PC-3 (cell line): ENCODE data around the gene SPDEF. TPM values are rescaled to one million over a fixed set of nuclear protein-coding genes. Genes with fewer than 3 reads are reported as not detected.

Experiments
- ATAC-seq: fragments of 200-7000 bp; cut with Tn5 transposase; 2 replicates; pipeline ENCODE4 v1.9.1; 2020; ENCODE audit warnings: mild to moderate bottlenecking, moderate library complexity
- BruUV-seq: library from RNA; stranded (reverse); fragments of 400-500 nt; replicated peaks from 2 replicates; lab custom pipeline; 2021; lab: Mats Ljungman, UMichigan
- CTCF ChIA-PET: fragments of 300-600 bp; sonication (Branson Sonifier 250); formaldehyde crosslinking; loops from one replicate; lab custom pipeline; 2022; ENCODE audit warnings: antibody characterized with exemption; lab: Charles Lee
- POLR2A ChIA-PET: fragments of 300-600 bp; sonication (Branson Sonifier 250); formaldehyde crosslinking; loops from one replicate; lab custom pipeline; 2022; ENCODE audit warnings: antibody characterized with exemption; ENCODE audit not compliant: unreplicated experiment; lab: Charles Lee
- DNase-seq: peaks from one replicate; pipeline ENCODE4 v3.0.0-alpha.2; 2015
- H2AFZ ChIP-seq: fragments of 300-600 bp; sonication (generic); 2 replicates; pipeline ENCODE4 v1.6.0; 2016; ENCODE audit warnings: antibody characterized with exemption, low read length
- H3F3A ChIP-seq: fragments of 300-600 bp; sonication (generic); one replicate; pipeline ENCODE4 v1.6.0; 2017; ENCODE audit warnings: antibody characterized with exemption, low read length, control low read depth, mild to moderate bottlenecking; ENCODE audit not compliant: unreplicated experiment
- H3K27ac ChIP-seq: fragments of 300-600 bp; sonication (generic); 2 replicates; pipeline ENCODE4 v1.5.1; 2016; ENCODE audit warnings: mild to moderate bottlenecking, low read length
- H3K27me3 ChIP-seq: fragments of 300-600 bp; sonication (generic); 2 replicates; pipeline ENCODE4 v1.6.1; 2016; ENCODE audit warnings: low read length, mixed read lengths
- H3K36me3 ChIP-seq: fragments of 300-600 bp; sonication (generic); 2 replicates; pipeline ENCODE4 v1.6.1; 2016; ENCODE audit warnings: low read depth, mixed run types, low read length, mixed read lengths
- H3K4me1 ChIP-seq: fragments of 300-600 bp; sonication (generic); 2 replicates; pipeline ENCODE4 v1.5.1; 2016; ENCODE audit warnings: low read length; ENCODE audit not compliant: insufficient read depth
- H3K4me2 ChIP-seq: fragments of 300-600 bp; sonication (generic); 2 replicates; pipeline ENCODE4 v1.6.0; 2016; ENCODE audit warnings: low read length
- H3K4me3 ChIP-seq: fragments of 300-600 bp; sonication (generic); 2 replicates; pipeline ENCODE4 v1.5.1; 2016; ENCODE audit warnings: mild to moderate bottlenecking, low read length, mixed read lengths
- H3K79me2 ChIP-seq: fragments of 300-600 bp; sonication (generic); 2 replicates; pipeline ENCODE4 v1.6.1; 2017; ENCODE audit warnings: low read length, mixed read lengths
- H3K9ac ChIP-seq: fragments of 300-600 bp; sonication (generic); 2 replicates; pipeline ENCODE4 v1.6.0; 2016; ENCODE audit warnings: mild to moderate bottlenecking, low read length
- H3K9me2 ChIP-seq: fragments of 300-600 bp; sonication (generic); replicated peaks from 2 replicates; pipeline ENCODE4 v1.6.1; 2016; ENCODE audit warnings: mixed run types, low read length, mixed read lengths
- H3K9me3 ChIP-seq: fragments of 300-600 bp; sonication (generic); 2 replicates; pipeline ENCODE4 v1.6.1; 2016; ENCODE audit warnings: low read length, mixed read lengths
- H4K20me1 ChIP-seq: fragments of 300-600 bp; sonication (generic); 2 replicates; pipeline ENCODE4 v1.6.1; 2016; ENCODE audit warnings: low read length, mixed read lengths
- EZH2 ChIP-seq: fragments of 300-600 bp; sonication (generic); IDR thresholded peaks from one replicate; pipeline ENCODE4 v1.6.1; 2017; ENCODE audit warnings: antibody characterized with exemption, mild to moderate bottlenecking, low read length; ENCODE audit not compliant: unreplicated experiment
- EZH2phosphoT487 ChIP-seq: fragments of 300-600 bp; sonication (generic); IDR thresholded peaks from 2 replicates; pipeline ENCODE4 v1.6.1; 2018; ENCODE audit warnings: mild to moderate bottlenecking, antibody characterized with exemption, low read length, borderline replicate concordance
- intact Hi-C: fragments of 100-400 bp; cut with micrococcal nuclease; formaldehyde crosslinking; loops from 2 replicates; pipeline ENCODE4 v1.9.0; 2023
- total RNA-seq: library from RNA; depleted of rRNA; stranded (reverse); fragments of >200 nt; gene quantifications from 2 replicates; pipeline ENCODE4 v1.2.3, GENCODE V29; 2014
- TF ChIP-seq, protein P1 (sequence below): fragments of 300-600 bp; sonication (generic); conservative IDR thresholded peaks from 2 replicates; pipeline ENCODE4 v1.5.1; 2017; ENCODE audit warnings: antibody characterized with exemption, low read depth, mild to moderate bottlenecking, low read length

SPDEF gene
- total RNA-seq, 1 experiment from 2014 or later = 190 TPM

DNA sequence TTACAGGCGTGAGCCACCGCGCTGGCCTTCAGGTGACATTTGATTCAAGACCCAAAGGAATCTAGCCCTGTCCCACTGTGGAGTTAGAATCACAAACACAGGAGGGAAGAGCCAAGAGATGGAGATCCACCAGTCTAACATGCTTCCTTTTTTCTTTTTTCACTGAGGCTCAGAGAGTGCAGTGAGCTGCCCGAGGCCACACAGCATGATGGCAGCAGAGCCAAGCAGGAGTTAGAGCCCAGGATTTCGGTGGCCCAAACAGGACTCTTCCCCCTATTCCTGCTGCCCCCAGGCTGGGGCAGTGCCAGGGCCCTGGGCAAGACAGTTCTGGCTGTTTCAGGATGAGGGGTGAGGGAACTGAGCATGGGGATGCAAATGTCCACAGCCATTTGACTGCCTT is 8.1 kb upstream of the SPDEF start:
- no peak for ATAC-seq
- Histone ChIP-seq H3K9me3 (no peaks in the 10 kb centered on the region), H3K9ac (no peak overlapping the region), H3K36me3 (no peaks in the 10 kb centered on the region), H3K27me3 (no peaks in the 10 kb centered on the region), H2AFZ (no peak overlapping the region), H3F3A (no peaks in the 10 kb centered on the region), H4K20me1 (no peaks in the 10 kb centered on the region), H3K9me2 (no peaks in the 10 kb centered on the region), H3K4me2 (no peak overlapping the region), H3K4me3 (no peak overlapping the region), H3K4me1 (no peaks in the 10 kb centered on the region), H3K79me2 (no peaks in the 10 kb centered on the region), H3K27ac (no peak overlapping the region)
- no peak for TF ChIP-seq EZH2
- TF ChIP-seq, protein P1, sequence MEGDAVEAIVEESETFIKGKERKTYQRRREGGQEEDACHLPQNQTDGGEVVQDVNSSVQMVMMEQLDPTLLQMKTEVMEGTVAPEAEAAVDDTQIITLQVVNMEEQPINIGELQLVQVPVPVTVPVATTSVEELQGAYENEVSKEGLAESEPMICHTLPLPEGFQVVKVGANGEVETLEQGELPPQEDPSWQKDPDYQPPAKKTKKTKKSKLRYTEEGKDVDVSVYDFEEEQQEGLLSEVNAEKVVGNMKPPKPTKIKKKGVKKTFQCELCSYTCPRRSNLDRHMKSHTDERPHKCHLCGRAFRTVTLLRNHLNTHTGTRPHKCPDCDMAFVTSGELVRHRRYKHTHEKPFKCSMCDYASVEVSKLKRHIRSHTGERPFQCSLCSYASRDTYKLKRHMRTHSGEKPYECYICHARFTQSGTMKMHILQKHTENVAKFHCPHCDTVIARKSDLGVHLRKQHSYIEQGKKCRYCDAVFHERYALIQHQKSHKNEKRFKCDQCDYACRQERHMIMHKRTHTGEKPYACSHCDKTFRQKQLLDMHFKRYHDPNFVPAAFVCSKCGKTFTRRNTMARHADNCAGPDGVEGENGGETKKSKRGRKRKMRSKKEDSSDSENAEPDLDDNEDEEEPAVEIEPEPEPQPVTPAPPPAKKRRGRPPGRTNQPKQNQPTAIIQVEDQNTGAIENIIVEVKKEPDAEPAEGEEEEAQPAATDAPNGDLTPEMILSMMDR = no peak
- TF ChIP-seq EZH2phosphoT487 = no peak
- intact Hi-C loops = no loop called here
- ChIA-PET POLR2A (no interaction called here), CTCF (no interaction called here)
- no TSS peak for BruUV-seq
- no peak for DNase-seq

DNA sequence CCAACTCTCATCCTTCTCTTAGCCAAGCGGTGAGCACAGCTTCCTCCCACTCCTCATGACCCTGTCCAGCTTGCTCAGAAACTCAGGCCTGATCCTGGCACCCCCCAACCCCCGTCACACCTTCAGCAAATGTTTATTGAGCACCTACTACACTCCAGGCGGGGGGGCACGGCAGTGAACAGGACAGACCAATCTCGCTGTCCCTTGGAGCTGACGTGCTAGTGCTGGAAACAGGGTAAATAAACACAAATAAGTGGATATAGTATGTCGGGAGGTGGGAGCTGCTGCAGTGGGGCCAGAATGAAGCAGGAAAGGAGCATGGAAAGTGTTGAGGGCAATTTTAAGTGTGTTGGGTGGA is 7.4 kb upstream of the SPDEF start:
- Histone ChIP-seq H3K36me3 (no peaks in the 10 kb centered on the region), H3K9me2 (no peaks in the 10 kb centered on the region), H3F3A (no peaks in the 10 kb centered on the region), H3K9ac (no peak overlapping the region), H3K79me2 (no peaks in the 10 kb centered on the region), H3K9me3 (no peaks in the 10 kb centered on the region), H3K27ac (no peak overlapping the region), H3K4me3 (no peak overlapping the region), H4K20me1 (no peaks in the 10 kb centered on the region), H3K27me3 (no peaks in the 10 kb centered on the region), H3K4me1 (no peaks in the 10 kb centered on the region), H3K4me2 (no peak overlapping the region), H2AFZ (no peak overlapping the region)
- intact Hi-C loops = no loop called here
- CTCF ChIA-PET = no interaction called here
- TF ChIP-seq EZH2phosphoT487 (no peak), EZH2 (no peak)
- TF ChIP-seq, protein P1 = no peak
- POLR2A ChIA-PET = no interaction called here
- BruUV-seq = no TSS peak
- DNase-seq (no peak), ATAC-seq (no peak)

DNA sequence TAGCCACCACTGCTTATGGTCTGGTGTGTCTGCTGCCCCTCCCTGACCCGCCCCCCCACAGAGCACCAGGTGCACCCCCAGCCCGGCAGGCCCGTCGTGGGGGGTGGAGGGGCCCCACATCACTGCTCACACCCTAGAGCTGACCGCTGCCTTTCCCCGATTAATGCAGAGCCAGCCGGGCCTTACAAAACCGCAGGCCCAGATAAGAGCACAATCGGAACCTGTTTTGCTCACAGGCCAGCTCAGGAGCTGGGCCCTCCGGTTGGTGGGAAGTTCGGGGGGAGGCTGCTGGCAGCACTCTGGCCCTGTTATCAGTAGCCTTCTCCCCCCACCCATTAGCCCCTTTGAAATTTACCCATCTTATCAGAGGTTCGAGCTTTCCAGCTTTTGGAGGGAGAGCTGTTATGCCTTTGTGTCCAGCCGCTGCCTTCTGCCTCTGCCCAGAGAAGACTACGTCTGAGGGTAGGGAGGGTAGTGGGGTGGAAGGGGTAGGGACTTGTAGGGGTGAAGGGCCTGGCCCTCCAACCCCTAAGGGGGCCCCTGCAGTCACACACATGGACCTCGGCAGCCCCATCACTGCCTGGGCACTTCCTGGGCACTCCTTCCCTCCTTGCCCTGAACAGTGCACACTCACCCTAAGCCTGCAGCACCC is 6.9 kb upstream of the SPDEF start:
- ChIA-PET CTCF (no interaction called here), POLR2A (no interaction called here)
- no peak overlapping the region for H3K27ac ChIP-seq
- no peaks in the 10 kb centered on the region for H3K36me3 ChIP-seq
- H3K4me3 ChIP-seq = no peak overlapping the region
- TF ChIP-seq EZH2phosphoT487 (no peak), EZH2 (no peak)
- TF ChIP-seq, protein P1 = no peak
- no peaks in the 10 kb centered on the region for H3K9me3 ChIP-seq
- H3K79me2 ChIP-seq = no peaks in the 10 kb centered on the region
- H3K27me3 ChIP-seq = no peaks in the 10 kb centered on the region
- no TSS peak for BruUV-seq
- H2AFZ ChIP-seq = no peak overlapping the region
- H3K9me2 ChIP-seq = no peaks in the 10 kb centered on the region
- intact Hi-C loops = no loop called here
- ATAC-seq (no peak), DNase-seq (no peak)
- H4K20me1 ChIP-seq = no peaks in the 10 kb centered on the region
- H3F3A ChIP-seq = no peaks in the 10 kb centered on the region
- H3K9ac ChIP-seq = no peak overlapping the region
- H3K4me1 ChIP-seq = no peaks in the 10 kb centered on the region
- no peak overlapping the region for H3K4me2 ChIP-seq
